Measurements from ENCODE around the gene KRTAP9-7. TPM values are rescaled to one million over a fixed set of nuclear protein-coding genes. Genes with fewer than 3 reads are reported as not detected.
"Not testable (repeated sequence)": the region's sequence is repeated elsewhere in the genome, so short reads cannot be mapped to it uniquely, and the experiment has no call there.

The KRTAP9-7 gene
- polyA plus RNA-seq, 3 donors = not detected

DNA sequence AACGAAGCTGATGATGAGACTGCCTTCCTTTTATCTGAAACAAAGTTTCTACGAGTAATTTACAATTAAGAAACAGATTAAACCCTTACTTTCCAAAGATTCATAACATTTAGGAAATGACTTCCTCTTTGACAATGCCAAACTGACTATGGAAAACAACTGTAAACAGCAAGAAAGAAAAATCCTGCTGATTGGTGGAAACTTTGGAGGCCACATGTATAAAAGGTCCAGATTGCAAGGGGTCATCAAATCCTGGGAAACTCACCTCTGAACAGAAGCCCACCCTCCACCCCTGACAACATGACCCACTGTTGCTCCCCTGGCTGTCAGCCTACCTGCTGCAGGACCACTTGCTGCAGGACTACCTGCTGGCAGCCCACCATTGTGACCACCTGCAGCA, 10.4 kb upstream of the KRTAP9-7 start, which contains the start of gene KRTAP9-6:
KRTAP9-6 (plus strand) TSS at position 301 of the 400 bp plus-strand sequence; CDS start at position 301, 0 bp downstream.
- no peak for DNase-seq (ENCODE audit: extremely low read depth in 1 of 11, low read depth in 9 of 11, low spot score in 4 of 11)

DNA sequence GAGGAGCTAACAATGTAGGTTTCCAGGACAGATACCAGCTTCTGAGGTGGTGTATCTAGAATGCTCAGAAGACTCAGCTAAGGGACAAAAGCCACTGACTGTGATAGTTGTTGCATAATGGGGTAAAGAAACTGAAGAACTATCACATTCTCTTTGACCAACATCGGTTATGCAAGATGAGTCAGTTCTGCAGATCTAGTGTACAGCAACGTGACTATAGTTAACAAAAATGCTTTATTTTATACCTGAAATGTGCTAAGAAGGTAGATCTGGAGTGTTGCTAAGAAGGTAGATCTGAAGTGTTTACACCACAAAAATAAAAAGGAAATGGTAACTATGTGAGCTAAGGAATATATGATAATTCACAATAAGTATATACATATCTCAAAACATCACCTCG, 7.8 kb upstream of the KRTAP9-7 start:
- no peak for DNase-seq (ENCODE audit: extremely low read depth in 1 of 11, low read depth in 9 of 11, low spot score in 4 of 11)

DNA sequence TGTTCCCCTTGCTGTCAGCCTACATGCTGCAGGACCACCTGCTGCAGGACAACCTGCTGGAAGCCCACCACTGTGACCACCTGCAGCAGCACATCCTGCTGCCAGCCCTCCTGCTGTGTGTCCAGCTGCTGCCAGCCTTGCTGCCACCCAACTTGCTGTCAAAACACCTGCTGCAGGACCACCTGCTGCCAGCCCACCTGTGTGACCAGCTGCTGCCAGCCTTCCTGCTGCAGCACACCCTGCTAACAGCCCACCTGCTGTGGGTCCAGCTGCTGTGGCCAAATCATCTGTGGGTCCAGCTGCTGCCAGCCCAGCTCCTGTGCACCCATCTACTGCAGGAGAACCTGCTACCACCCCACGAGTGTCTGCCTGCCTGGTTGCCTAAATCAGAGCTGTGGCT, 4.2 kb upstream of the KRTAP9-7 start:
- DNase-seq (ENCODE audit: extremely low read depth in 1 of 11, low read depth in 9 of 11, low spot score in 4 of 11) = not testable (repeated sequence)

DNA sequence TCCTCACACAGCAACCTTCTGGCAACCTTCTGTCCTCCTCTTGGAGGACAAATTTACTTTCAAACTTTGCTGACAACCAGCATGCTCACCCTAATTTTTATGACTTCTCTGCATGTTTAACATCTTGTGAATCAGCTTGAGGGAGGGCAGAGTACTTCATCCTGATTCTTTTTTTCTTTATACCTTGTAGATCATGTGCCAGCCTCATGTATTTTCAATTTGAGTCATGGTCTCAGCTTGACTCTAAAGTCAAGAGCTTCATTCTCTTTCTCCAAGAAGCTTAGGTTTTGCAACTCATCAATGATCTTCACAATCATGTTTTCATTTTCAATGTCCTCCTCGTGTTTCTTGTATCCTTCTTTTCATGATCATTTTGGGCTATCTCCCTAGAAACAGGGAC, 3.6 kb upstream of the KRTAP9-7 start:
- DNase-seq (ENCODE audit: extremely low read depth in 1 of 11, low read depth in 9 of 11, low spot score in 4 of 11) = no peak

DNA sequence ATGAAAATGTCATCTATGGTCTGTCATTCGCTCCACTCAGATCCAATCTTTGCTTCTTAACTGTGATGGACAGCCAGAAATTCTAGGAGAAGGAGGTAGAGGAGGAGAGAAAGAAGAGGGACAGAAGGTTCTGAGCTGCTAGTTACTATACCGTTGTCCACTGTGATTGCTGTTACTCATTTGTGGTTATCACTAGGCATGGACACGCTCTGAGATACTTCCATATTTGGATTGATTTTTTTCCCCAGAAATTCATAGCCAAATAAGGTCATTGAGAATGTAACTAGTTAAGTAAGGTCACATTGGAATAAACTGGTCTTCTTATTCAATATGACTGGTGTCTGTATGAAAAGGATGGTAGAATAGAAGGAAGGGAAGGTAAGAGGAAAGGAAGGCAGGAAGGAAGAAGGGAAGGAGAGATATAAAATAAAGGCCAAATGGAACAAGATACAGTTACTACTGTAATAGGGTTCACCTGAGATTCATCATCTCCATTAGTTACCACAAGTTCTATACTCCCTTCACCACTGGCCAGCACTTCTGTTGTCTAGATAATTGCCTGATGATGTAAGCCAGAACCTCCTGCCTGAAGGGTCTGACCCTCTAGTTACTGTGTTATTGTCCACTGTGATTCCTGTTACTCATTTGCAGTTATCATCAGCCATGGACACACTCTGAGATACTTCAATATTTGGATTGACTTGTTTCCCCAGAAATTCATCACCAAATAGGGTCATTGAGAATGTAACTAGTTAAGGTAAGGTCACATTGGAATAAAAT, 2.9 kb downstream of the KRTAP9-7 start:
- no peak for DNase-seq (ENCODE audit: extremely low read depth in 1 of 11, low read depth in 9 of 11, low spot score in 4 of 11)

DNA sequence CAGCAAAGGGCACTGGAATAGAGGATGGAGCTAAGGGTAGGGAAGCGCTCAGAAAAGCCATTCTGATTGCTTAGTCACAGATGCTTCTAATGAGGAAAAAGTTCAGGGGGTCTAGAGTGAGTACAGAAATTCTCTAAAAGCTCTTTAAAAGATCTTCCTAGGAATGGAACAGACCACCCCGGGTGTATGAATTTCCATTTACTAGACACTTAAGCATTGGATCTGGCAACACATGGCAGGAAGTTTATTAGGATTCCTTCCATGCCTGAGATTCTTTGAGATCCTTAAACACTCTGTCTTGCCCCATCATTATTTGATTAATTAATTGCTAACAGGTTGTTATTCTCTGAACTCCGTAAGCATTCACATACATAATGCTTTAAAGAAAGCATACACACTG, 8.5 kb downstream of the KRTAP9-7 start:
- DNase-seq (ENCODE audit: extremely low read depth in 1 of 11, low read depth in 9 of 11, low spot score in 4 of 11) = no peak

DNA sequence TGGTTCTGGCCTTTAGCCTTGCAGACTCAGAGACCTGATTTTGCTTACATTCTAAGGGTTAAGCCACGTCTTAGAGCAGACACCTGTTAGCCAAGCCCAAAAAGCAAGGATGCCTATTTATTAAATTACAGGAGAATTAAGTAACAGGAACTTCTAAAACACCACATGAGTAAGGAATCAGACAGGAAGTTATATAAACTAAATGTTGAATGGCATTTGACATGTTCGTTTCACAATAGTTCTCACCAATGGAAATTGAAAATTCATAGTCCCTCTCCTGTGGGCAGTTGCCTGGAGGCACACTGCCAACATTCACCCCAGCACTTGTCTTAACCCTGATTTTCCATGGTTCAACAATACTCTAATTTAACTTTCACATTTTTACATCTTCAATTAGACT, 9.0 kb downstream of the KRTAP9-7 start:
- DNase-seq (ENCODE audit: extremely low read depth in 1 of 11, low read depth in 9 of 11, low spot score in 4 of 11) = no peak

DNA sequence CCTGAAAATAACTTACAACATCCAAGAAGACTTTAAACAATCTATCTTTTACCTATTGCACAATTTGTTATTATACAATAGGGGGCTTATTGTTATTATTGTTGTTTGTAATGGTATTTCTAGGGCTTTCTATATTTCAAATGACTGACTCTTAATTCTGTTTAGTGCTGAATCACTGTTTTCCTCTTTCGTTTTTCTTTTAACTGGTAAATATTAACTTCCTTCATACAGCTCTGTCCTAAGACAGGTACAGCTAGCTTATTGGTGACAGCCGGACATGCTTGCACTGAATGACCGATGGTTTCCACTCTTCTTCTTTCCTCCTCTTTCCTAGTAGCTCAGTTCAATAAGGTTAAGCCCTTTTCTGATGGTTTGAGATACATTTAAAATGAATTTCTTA, 11.6 kb downstream of the KRTAP9-7 start:
- no peak for DNase-seq (ENCODE audit: extremely low read depth in 1 of 11, low read depth in 9 of 11, low spot score in 4 of 11)

DNA sequence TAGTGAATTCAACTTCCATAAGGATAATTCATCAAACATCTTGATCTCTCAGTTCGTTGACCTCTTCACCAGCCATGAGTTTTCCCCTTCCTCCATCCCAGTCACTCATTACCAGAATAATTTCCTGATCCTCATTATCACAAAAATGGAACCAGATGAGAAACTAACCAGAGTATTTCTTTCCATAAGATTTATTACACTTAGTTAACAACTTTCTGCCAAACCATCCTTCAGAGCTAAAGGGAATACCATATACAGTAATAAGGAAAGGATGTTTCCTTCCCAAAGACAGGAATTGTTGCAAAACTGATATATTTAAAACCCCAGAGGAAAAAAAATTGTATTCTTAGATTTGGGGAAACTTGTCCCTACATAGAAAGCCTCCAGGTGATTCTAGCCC, 18.5 kb downstream of the KRTAP9-7 start:
- no peak for DNase-seq (ENCODE audit: extremely low read depth in 1 of 11, low read depth in 9 of 11, low spot score in 4 of 11)

DNA sequence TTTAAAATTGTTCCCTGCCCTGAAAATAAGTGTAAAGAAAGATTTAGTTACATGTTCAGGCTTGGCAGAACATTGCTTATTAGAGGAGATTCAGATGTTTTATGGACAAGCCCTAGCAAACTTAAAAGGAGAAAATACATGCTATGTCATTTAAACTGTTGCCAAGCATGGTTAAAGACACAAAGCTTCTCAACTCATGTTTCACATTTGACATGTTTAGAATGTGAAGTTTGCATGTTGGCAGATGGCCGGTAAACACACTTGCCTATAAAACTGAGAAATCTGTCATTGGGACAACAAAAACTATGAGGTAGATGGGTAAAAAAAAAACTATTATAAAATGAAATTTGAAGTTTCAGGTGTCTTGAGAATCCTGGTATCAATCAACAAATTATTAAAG, 21.3 kb downstream of the KRTAP9-7 start:
- DNase-seq (ENCODE audit: extremely low read depth in 1 of 11, low read depth in 9 of 11, low spot score in 4 of 11) = no peak

DNA sequence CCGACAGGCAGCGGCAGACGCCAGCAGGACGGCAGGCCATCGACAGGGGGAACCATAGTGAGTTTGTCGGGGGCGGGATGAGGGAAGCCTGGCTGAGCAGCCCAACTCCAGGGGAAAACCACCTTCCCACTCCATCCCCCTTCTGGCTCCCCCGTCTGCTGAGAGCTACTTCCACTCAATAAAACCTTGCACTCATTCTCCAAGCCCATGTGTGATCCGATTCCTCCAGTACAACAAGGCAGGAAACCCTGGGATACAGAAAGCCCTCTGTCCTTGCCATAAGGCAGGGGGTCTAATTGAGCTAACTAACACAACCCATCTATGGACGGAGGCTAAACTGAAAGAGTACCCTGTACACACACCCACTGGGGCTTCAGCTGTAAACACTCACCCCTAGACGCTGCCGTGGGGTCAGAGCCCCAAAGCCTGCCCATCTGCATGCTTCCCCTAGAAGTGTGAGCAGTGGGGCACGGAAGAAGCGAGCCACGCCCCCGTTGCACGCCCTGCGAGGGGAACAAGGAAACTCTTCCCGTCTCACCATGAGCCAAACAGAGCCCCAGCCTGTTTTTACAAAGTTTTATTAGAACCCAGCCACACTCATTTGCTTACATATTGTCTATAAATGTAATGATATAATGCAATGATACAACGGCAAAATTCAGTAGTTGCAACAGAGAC, 23.1 kb downstream of the KRTAP9-7 start:
- no peak for DNase-seq (ENCODE audit: extremely low read depth in 1 of 11, low read depth in 9 of 11, low spot score in 4 of 11)

DNA sequence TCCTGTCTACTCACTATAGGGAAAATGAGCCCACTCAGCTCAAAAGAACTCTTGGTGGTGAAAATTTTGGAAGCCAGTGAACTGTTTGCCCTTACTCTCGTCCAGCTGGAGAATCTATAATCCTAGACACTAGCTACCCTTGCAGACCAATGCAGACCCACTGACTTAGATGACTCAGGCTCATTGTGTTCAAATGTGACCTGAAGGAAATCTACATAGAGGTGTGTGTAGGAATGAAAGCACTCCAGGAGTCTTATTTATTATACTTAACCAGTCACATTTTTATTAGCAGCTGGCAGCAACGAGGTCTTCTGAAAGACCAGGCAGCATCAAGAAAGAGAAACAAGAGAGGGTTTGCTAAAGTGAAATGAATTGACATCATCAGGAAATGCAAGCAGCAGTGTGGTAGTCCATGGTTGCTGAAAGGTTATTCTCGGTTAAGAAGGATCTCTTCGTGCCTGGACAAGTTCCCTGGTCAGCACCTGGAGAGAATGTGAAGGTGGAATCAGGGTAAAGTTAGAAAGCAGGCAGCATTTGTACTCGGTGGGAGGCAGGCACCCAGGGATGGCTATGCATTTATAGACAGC, 25.8 kb downstream of the KRTAP9-7 start:
- no peak for DNase-seq (ENCODE audit: extremely low read depth in 1 of 11, low read depth in 9 of 11, low spot score in 4 of 11)

DNA sequence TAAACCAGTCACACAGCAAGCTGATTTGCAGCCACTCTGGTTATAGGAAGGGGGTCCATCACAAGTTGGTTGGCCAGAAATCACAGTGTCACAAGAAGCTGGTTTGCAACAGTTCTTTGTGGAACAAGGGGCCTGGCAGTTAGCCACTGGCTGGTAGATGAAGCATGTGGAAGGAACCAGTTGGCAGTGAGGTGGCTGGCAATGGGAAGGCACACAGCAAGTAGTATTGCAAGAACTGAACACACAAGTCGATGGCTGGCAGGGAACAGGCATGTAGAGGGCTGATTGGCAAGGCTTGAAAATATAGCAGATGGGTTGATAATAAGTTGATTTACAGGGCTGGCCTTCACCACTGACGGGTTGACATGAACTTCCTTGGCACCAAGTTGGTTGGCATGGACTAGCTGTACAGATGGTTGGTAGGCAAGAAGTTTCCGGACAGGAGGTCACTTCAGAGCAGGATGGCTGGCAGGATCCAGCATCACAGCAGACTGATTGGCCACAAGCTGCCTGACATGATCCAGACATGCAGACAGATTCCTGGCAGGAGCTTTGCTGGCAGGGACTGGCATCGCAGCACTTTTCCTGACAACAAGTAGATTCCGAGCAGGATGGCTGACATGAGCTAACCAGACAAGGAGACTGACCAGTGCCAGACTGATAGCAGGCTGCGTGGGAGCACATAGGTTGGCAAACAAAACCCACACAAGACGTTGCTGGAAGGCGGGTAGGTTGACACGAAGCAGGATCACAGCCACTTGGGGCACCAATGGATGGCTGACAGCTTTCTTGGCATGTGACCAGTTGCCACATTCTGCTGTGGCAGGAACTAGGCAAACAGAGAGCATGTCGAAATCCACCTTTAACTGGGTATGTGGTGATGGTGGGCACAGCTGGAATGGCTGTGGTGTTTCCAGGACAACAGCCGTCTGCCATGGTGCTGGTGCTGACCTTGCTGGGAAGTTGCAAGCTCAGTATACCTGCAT, 26.7 kb downstream of the KRTAP9-7 start, which contains the start of gene KRTAP29-1:
KRTAP29-1 (minus strand) TSS at position 936 of the 986 bp plus-strand sequence; CDS start at position 936, 0 bp downstream.
- no peak for DNase-seq (ENCODE audit: extremely low read depth in 1 of 11, low read depth in 9 of 11, low spot score in 4 of 11)

DNA sequence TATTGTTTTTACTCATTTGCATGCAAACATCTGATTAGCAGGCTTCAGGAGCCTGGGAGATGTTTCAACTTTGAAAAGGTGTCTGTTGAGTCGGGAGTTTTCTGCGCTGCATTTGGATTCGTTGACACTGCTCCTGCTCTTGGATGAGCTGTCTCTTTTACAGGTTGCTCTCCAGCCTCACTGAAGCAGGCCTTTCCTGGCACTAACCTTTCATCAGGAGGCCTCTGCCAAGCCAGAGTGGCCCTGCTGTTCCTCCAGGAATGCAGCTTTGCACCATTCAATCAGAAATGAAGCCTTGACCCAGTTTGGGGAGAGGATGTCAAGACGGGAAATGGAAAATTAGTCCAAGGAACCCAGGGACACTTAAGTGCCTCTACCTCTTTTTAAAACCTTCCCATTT, 27.5 kb downstream of the KRTAP9-7 start:
- no peak for DNase-seq (ENCODE audit: extremely low read depth in 1 of 11, low read depth in 9 of 11, low spot score in 4 of 11)

DNA sequence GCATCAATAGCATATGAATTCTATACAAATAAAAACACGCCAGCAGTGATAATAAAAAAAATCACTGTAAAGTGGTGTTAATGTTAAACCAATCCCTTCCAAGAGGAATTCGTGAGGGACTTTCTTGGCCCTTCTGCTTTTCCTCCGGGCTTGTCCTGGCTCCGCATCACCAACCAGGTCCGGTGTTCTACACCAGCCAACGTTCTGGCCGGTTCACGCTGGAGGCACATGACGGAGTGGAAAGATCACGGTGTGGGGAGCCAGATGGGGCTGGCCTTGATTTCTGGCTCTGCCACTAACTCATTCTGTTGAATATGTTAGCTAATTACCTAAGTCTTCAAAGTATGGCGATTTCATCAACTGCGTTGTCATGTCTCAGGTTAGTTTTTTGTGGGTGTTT, 28.6 kb downstream of the KRTAP9-7 start:
- DNase-seq (ENCODE audit: extremely low read depth in 1 of 11, low read depth in 9 of 11, low spot score in 4 of 11) = no peak

DNA sequence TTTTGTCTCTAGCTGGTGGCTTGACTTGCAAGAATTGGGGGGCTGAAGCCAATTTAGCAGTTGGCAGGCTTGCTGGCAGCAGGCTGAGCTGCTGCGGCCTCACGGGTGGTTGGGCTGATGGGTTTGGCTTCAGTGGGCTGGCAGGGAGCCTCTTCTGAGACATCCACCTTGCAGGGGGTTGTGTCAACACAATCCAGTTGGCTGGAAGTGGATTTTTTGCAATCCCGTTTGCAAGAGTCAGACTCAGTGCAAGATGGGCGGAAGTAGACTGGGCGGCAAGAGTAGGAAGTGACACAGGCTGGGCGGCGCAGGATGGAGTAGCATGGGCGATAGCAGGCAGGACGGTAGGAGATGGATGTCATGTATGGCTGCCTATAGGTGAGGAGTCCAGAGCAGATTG, 32.1 kb downstream of the KRTAP9-7 start:
- no peak for DNase-seq (ENCODE audit: extremely low read depth in 1 of 11, low read depth in 9 of 11, low spot score in 4 of 11)

DNA sequence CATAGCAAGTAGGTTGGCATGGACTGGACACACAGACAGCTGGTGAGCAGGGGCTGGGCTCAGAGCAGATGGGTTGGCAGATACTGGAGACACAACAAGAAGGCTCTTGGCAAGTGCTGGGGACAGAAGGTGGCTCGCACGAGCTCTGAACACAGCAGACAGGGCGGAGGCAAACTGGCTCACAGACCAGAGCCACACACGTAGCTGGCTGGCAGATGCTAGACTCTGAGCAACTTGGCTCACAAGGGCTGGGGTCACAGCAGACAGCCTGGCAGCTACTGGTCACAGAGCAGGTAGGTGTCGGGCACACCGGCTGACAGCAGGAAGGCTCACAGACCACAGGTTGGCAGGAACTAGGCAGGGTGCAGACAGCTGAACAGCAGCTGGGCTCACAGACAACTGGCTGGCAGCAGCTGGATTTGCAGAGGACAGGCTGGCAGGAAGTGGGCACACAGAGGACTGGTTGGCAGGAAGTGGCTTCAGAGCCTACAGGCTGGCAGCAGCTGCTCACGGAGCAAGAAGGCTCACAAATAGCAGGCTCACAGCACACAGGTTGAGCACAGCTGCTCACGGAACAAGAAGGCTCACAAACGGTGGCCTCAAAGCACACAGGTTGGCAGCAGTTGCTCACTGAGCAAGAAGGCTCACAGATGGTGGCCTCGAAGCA, 32.9 kb downstream of the KRTAP9-7 start:
- DNase-seq (ENCODE audit: extremely low read depth in 1 of 11, low read depth in 9 of 11, low spot score in 4 of 11) = no peak

DNA sequence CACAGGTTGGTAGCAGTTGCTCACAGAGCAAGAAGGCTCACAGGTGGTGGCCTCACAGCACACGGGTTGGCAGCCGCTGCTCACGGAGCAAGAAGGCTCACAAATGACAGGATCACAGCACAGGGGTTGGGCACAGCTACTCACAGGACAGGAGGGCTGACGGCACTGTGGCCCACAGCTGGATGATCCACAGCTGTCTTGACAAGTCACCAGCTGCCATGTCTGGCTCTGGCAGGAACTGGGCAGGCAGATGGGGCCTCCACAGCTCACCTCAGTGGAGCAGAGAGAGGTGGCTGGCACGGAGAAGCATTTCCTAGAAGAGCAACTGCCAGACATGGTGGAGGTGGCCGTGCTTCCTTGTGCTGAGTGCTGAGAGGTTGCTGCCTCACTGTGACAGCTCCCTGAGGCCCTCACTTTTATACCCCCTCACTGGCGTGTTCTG, 33.4 kb downstream of the KRTAP9-7 start, which contains the start of gene KRTAP16-1:
KRTAP16-1 (minus strand) TSS at position 392 of the 442 bp plus-strand sequence; CDS start at position 336, 56 bp downstream.
- DNase-seq (ENCODE audit: extremely low read depth in 1 of 11, low read depth in 9 of 11, low spot score in 4 of 11) = no peak
